ENCODE data around the gene ANKRD11.
"Not testable (repeated sequence)": the region's sequence is repeated elsewhere in the genome, so short reads cannot be mapped to it uniquely, and the experiment has no call there.

ANKRD11 gene

GRCh38 chr16:89449726-89450335, 40.5 kb downstream of the ANKRD11 start:
- peak; percentile 54 for DNase-seq

- no peak for DNase-seq
Measured at GRCh38 chr16:89448656-89449055, 41.7 kb downstream of the ANKRD11 start.

GRCh38 chr16:89446975-89447293, 43.4 kb downstream of the ANKRD11 start:
- DNase-seq = no peak

- DNase-seq = peak; percentile 46
Measured at GRCh38 chr16:89446136-89446974, 44.0 kb downstream of the ANKRD11 start.

GRCh38 chr16:89445166-89445565, 45.2 kb downstream of the ANKRD11 start:
- DNase-seq = no peak

GRCh38 chr16:89444728-89445127, 45.6 kb downstream of the ANKRD11 start:
- no peak for DNase-seq

- DNase-seq = no peak
Measured at GRCh38 chr16:89444151-89444723, 46.1 kb downstream of the ANKRD11 start.

GRCh38 chr16:89443727-89444084, 46.7 kb downstream of the ANKRD11 start:
- no peak for DNase-seq

GRCh38 chr16:89442990-89443726, 47.2 kb downstream of the ANKRD11 start:
- DNase-seq = no peak

GRCh38 chr16:89442588-89442987, 47.8 kb downstream of the ANKRD11 start:
- no peak for DNase-seq

GRCh38 chr16:89439659-89440058, 50.7 kb downstream of the ANKRD11 start:
- no peak for DNase-seq

GRCh38 chr16:89437991-89438390, 52.4 kb downstream of the ANKRD11 start:
- DNase-seq = no peak

- peak; percentile 21 for DNase-seq
Measured at GRCh38 chr16:89437251-89437987, 52.9 kb downstream of the ANKRD11 start.

GRCh38 chr16:89436366-89436765, 54.0 kb downstream of the ANKRD11 start:
- peak; percentile 81 for DNase-seq

GRCh38 chr16:89435059-89435458, 55.3 kb downstream of the ANKRD11 start:
- peak; percentile 30 for DNase-seq

GRCh38 chr16:89434490-89434889, 55.9 kb downstream of the ANKRD11 start:
- no peak for DNase-seq

GRCh38 chr16:89433363-89433984, 56.9 kb downstream of the ANKRD11 start:
- not testable (repeated sequence) for DNase-seq

GRCh38 chr16:89431630-89432029, 58.7 kb downstream of the ANKRD11 start:
- no peak for DNase-seq

- no peak for DNase-seq
Measured at GRCh38 chr16:89431158-89431584, 59.2 kb downstream of the ANKRD11 start.

- no peak for DNase-seq
Measured at GRCh38 chr16:89430436-89431157, 59.8 kb downstream of the ANKRD11 start.

GRCh38 chr16:89428605-89429004, 61.8 kb downstream of the ANKRD11 start:
- DNase-seq = not testable (repeated sequence)
